ENCODE measurements around the gene SREBF1. TPM values are rescaled to one million over a fixed set of nuclear protein-coding genes. Genes with fewer than 3 reads are reported as not detected.

SREBF1 gene
- total and polyA plus RNA-seq, 4 donors, result 23.6 to 103 (median 24.4) TPM

- H3K9me3 ChIP-seq (ENCODE audit: control insufficient read depth, low read length), result no peaks in the 10 kb centered on the region
- H3K27me3 ChIP-seq (ENCODE audit: control insufficient read depth in 1 of 2, insufficient read depth in 2 of 2, low read length in 1 of 2), result no peaks in the 10 kb centered on the region
- intact Hi-C loops (cut with DNase I), result loop anchor here in 1 of 2 donors (5.0 kb wide), 1 partner anchor 312 kb away; no protein-coding TSS in a partner anchor
- ATAC-seq (ENCODE audit: low FRiP score) (no peak), DNase-seq (no peak)
- H3K4me3 ChIP-seq (ENCODE audit: low read length in 2 of 2), result no peak overlapping the region
- WGBS, 2 donors, result 78 to 86% methylated on average over 11 of the region's 11 CpGs
- no peaks in the 10 kb centered on the region for H3K4me1 ChIP-seq (ENCODE audit: control insufficient read depth in 1 of 2, insufficient read depth in 2 of 2, low read length in 2 of 2)
- H3K36me3 ChIP-seq (ENCODE audit: control insufficient read depth in 1 of 2, insufficient read depth in 2 of 2, low read length in 1 of 2), result no peaks in the 10 kb centered on the region
- H3K27ac ChIP-seq (ENCODE audit: low read depth in 1 of 2, low read length in 2 of 2), result no peak overlapping the region
Observed at GRCh38 chr17:17785407-17785806, 51.4 kb downstream of the SREBF1 start.

GRCh38 chr17:17784657-17785267 lies 52.0 kb downstream of the SREBF1 start:
- ATAC-seq (ENCODE audit: low FRiP score) (no peak), DNase-seq (no peak)
- intact Hi-C loops (cut with DNase I), result loop anchor here in 1 of 2 donors (5.0 kb wide), 1 partner anchor 313 kb away; no protein-coding TSS in a partner anchor
- Histone ChIP-seq H3K4me3 (ENCODE audit: low read length in 2 of 2) (no peak overlapping the region), H3K36me3 (ENCODE audit: control insufficient read depth in 1 of 2, insufficient read depth in 2 of 2, low read length in 1 of 2) (no peaks in the 10 kb centered on the region), H3K27ac (ENCODE audit: low read depth in 1 of 2, low read length in 2 of 2) (no peak overlapping the region), H3K4me1 (ENCODE audit: control insufficient read depth in 1 of 2, insufficient read depth in 2 of 2, low read length in 2 of 2) (no peaks in the 10 kb centered on the region), H3K9me3 (ENCODE audit: control insufficient read depth, low read length) (no peaks in the 10 kb centered on the region), H3K27me3 (ENCODE audit: control insufficient read depth in 1 of 2, insufficient read depth in 2 of 2, low read length in 1 of 2) (no peaks in the 10 kb centered on the region)
- WGBS, 2 donors, result 76 to 82% methylated on average over 7 of the region's 7 CpGs

GRCh38 chr17:17783825-17784656 lies 52.7 kb downstream of the SREBF1 start:
- ATAC-seq (ENCODE audit: low FRiP score) (no peak), DNase-seq (peak in 1 of 2 donors; percentile 80)
- 18 to 21% methylated on average over 36 to 37 of the region's 37 CpGs for WGBS, 2 donors
- H3K36me3 ChIP-seq (ENCODE audit: control insufficient read depth in 1 of 2, insufficient read depth in 2 of 2, low read length in 1 of 2), result no peaks in the 10 kb centered on the region
- H3K9me3 ChIP-seq (ENCODE audit: control insufficient read depth, low read length), result no peaks in the 10 kb centered on the region
- peak overlapping the region; percentile 9 to 52 for H3K4me3 ChIP-seq (ENCODE audit: low read length in 2 of 2)
- no peaks in the 10 kb centered on the region for H3K4me1 ChIP-seq (ENCODE audit: control insufficient read depth in 1 of 2, insufficient read depth in 2 of 2, low read length in 2 of 2)
- no peaks in the 10 kb centered on the region for H3K27me3 ChIP-seq (ENCODE audit: control insufficient read depth in 1 of 2, insufficient read depth in 2 of 2, low read length in 1 of 2)
- intact Hi-C loops (cut with DNase I), result loop anchor here in 1 of 2 donors (2.0 kb wide), 1 partner anchor 31 kb away; no protein-coding TSS in a partner anchor
- no peak overlapping the region for H3K27ac ChIP-seq (ENCODE audit: low read depth in 1 of 2, low read length in 2 of 2)

GRCh38 chr17:17783116-17783824 lies 53.5 kb downstream of the SREBF1 start:
- no peaks in the 10 kb centered on the region for H3K27me3 ChIP-seq (ENCODE audit: control insufficient read depth in 1 of 2, insufficient read depth in 2 of 2, low read length in 1 of 2)
- H3K4me1 ChIP-seq (ENCODE audit: control insufficient read depth in 1 of 2, insufficient read depth in 2 of 2, low read length in 2 of 2), result no peaks in the 10 kb centered on the region
- ATAC-seq (ENCODE audit: low FRiP score), result peak; percentile 17
- no peak overlapping the region for H3K27ac ChIP-seq (ENCODE audit: low read depth in 1 of 2, low read length in 2 of 2)
- 0 to 1% methylated on average over 74 to 75 of the region's 75 CpGs for WGBS, 2 donors
- intact Hi-C loops (cut with DNase I), result loop anchor here in 1 of 2 donors (2.0 kb wide), 1 partner anchor 30 kb away; no protein-coding TSS in a partner anchor
- DNase-seq, result peak in 1 of 2 donors; percentile 85
- no peaks in the 10 kb centered on the region for H3K9me3 ChIP-seq (ENCODE audit: control insufficient read depth, low read length)
- no peaks in the 10 kb centered on the region for H3K36me3 ChIP-seq (ENCODE audit: control insufficient read depth in 1 of 2, insufficient read depth in 2 of 2, low read length in 1 of 2)
- H3K4me3 ChIP-seq (ENCODE audit: low read length in 2 of 2), result peak overlapping the region; percentile 9 to 52

- Histone ChIP-seq H3K27me3 (ENCODE audit: control insufficient read depth in 1 of 2, insufficient read depth in 2 of 2, low read length in 1 of 2) (no peaks in the 10 kb centered on the region), H3K4me3 (ENCODE audit: low read length in 2 of 2) (peak overlapping the region; percentile 24 to 52), H3K9me3 (ENCODE audit: control insufficient read depth, low read length) (no peaks in the 10 kb centered on the region), H3K4me1 (ENCODE audit: control insufficient read depth in 1 of 2, insufficient read depth in 2 of 2, low read length in 2 of 2) (no peaks in the 10 kb centered on the region), H3K36me3 (ENCODE audit: control insufficient read depth in 1 of 2, insufficient read depth in 2 of 2, low read length in 1 of 2) (no peaks in the 10 kb centered on the region), H3K27ac (ENCODE audit: low read depth in 1 of 2, low read length in 2 of 2) (no peak overlapping the region)
- 1% methylated on average over 31 to 56 of the region's 57 CpGs for WGBS, 2 donors
- intact Hi-C loops (cut with DNase I), result loop anchor here in 1 of 2 donors (2.0 kb wide), 1 partner anchor 30 kb away; no protein-coding TSS in a partner anchor
- ATAC-seq (ENCODE audit: low FRiP score) (no peak), DNase-seq (no peak)
Observed at GRCh38 chr17:17782523-17783115, 54.2 kb downstream of the SREBF1 start.

GRCh38 chr17:17781591-17782496 lies 54.9 kb downstream of the SREBF1 start:
- 2% methylated on average over 68 to 88 of the region's 88 CpGs for WGBS, 2 donors
- Histone ChIP-seq H3K36me3 (ENCODE audit: control insufficient read depth in 1 of 2, insufficient read depth in 2 of 2, low read length in 1 of 2) (no peaks in the 10 kb centered on the region), H3K9me3 (ENCODE audit: control insufficient read depth, low read length) (no peaks in the 10 kb centered on the region), H3K4me3 (ENCODE audit: low read length in 2 of 2) (peak overlapping the region; percentile 42 to 52), H3K4me1 (ENCODE audit: control insufficient read depth in 1 of 2, insufficient read depth in 2 of 2, low read length in 2 of 2) (no peaks in the 10 kb centered on the region), H3K27ac (ENCODE audit: low read depth in 1 of 2, low read length in 2 of 2) (peak overlapping the region in 1 of 2 donors; percentile 39), H3K27me3 (ENCODE audit: control insufficient read depth in 1 of 2, insufficient read depth in 2 of 2, low read length in 1 of 2) (no peaks in the 10 kb centered on the region)
- ATAC-seq (ENCODE audit: low FRiP score), result peak; percentile 73
- intact Hi-C loops (cut with DNase I), result loop anchor here in 1 of 2 donors (2.0 kb wide), 1 partner anchor 29 kb away; no protein-coding TSS in a partner anchor
- DNase-seq, result peak; percentile 85 to 92

GRCh38 chr17:17780922-17781590 lies 55.7 kb downstream of the SREBF1 start:
- intact Hi-C loops (cut with DNase I), result no loop called here
- DNase-seq (no peak), ATAC-seq (ENCODE audit: low FRiP score) (no peak)
- H3K4me3 ChIP-seq (ENCODE audit: low read length in 2 of 2), result no peak overlapping the region
- H3K4me1 ChIP-seq (ENCODE audit: control insufficient read depth in 1 of 2, insufficient read depth in 2 of 2, low read length in 2 of 2), result no peaks in the 10 kb centered on the region
- H3K9me3 ChIP-seq (ENCODE audit: control insufficient read depth, low read length), result no peaks in the 10 kb centered on the region
- 19 to 26% methylated on average over 11 of the region's 11 CpGs for WGBS, 2 donors
- no peaks in the 10 kb centered on the region for H3K36me3 ChIP-seq (ENCODE audit: control insufficient read depth in 1 of 2, insufficient read depth in 2 of 2, low read length in 1 of 2)
- peak overlapping the region in 1 of 2 donors; percentile 41 for H3K27ac ChIP-seq (ENCODE audit: low read depth in 1 of 2, low read length in 2 of 2)
- H3K27me3 ChIP-seq (ENCODE audit: control insufficient read depth in 1 of 2, insufficient read depth in 2 of 2, low read length in 1 of 2), result no peaks in the 10 kb centered on the region

Measured in aorta (tissue), 5 donors.